ENCODE measurements around the gene BACH2. TPM values are rescaled to one million over a fixed set of nuclear protein-coding genes. Genes with fewer than 3 reads are reported as not detected.

BACH2 gene
- total and polyA plus RNA-seq, 2 of the 8 experiments (the other 6 are each of a cell fraction or from before 2014, with no cell fraction given) = 1.9 to 5.9 TPM

- TF ChIP-seq KDM4A (IDR thresholded peaks at IDR 0.05; ENCODE audit: low read depth, low read length, severe bottlenecking) (no peak), SIRT6 (IDR thresholded peaks at IDR 0.05; ENCODE audit: low read length) (no peak), TAF7 (optimal IDR thresholded peaks at IDR 0.05; ENCODE audit: borderline replicate concordance, low read depth, low read length) (no peak), CBX8 (IDR thresholded peaks at IDR 0.05; ENCODE audit: borderline replicate concordance, low read depth, low read length) (no peak), SIN3A (conservative IDR thresholded peaks at IDR 0.05 in 1 of 2, IDR thresholded peaks at IDR 0.05 in 1 of 2; ENCODE audit: low read depth in 1 of 2, low read length in 2 of 2) (no peak), ASH2L (IDR thresholded peaks at IDR 0.05; ENCODE audit: low read length) (no peak)
These were observed 150.6 kb downstream of the BACH2 start (continued) for GRCh38 chr6:90146024-90146423.
